CD1c-positive myeloid dendritic cell (primary cell): ENCODE measurements around the gene BCL11B.

ENCODE experiments used
- DNase-seq: peaks from one replicate; pipeline ENCODE4 v3.0.0-alpha.2; 2016; ENCODE audit errors: extremely low spot score

The BCL11B gene

GRCh38 chr14:99182548-99183250, 89.3 kb downstream of the BCL11B start:
- no peak for DNase-seq

- DNase-seq: no peak
Observed at GRCh38 chr14:99181804-99182520, 90.0 kb downstream of the BCL11B start.

GRCh38 chr14:99181241-99181640, 90.8 kb downstream of the BCL11B start:
- DNase-seq: no peak

GRCh38 chr14:99179946-99180345, 92.1 kb downstream of the BCL11B start:
- DNase-seq: no peak

DNA sequence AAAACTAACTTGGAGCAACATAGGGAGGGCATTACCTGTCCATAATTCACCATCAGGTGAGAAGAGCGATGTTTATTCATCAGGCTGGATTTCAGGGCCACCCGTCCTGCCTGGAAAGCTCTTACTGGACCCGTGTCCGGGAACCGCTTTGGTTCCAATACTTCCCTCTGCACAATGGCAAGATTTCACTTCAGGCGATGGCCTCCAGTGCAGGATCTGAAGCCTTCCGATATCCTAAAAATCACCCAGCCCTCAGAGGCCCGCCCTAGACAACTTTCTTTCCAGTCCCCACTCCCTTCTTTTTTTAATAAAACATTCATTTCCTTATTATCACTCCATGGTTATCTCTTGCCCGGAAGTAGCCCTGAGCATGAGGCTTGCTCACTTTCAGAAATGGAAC, 92.5 kb downstream of the BCL11B start:
- no peak for DNase-seq

GRCh38 chr14:99177886-99178835, 93.8 kb downstream of the BCL11B start:
- DNase-seq: no peak

GRCh38 chr14:99177046-99177655, 94.8 kb downstream of the BCL11B start:
- no peak for DNase-seq

GRCh38 chr14:99176156-99176945, 95.6 kb downstream of the BCL11B start:
- DNase-seq: no peak

GRCh38 chr14:99175331-99176155, 96.5 kb downstream of the BCL11B start:
- no peak for DNase-seq

DNA sequence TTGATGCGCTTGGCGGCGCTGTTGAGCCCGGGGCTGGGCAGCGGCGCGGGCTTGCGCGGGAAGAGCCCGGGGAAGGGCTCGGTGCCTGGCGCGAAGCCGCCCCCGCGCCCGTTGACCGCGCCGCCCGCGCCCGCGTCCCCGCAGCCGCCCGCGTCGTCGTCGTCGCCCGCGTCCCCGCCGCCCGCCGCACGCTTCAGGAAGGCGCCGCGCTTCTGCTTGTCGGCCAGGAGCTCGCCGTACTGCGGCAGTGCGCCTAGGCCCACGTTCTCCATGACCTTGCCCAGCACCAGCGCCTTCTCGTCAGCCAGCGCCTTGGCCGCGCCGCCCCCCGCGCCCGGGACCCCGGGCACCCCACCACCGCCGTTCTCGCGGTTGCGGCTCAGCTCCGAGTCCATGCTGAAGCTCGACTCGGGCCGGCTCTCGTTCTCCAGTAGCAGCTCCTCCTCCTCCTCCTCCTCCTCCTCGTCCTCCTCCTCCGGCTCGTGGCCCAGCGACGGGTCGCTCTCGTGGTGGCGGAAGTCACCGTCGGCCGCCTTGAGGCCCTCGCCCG, 97.2 kb downstream of the BCL11B start:
- DNase-seq: no peak

DNA sequence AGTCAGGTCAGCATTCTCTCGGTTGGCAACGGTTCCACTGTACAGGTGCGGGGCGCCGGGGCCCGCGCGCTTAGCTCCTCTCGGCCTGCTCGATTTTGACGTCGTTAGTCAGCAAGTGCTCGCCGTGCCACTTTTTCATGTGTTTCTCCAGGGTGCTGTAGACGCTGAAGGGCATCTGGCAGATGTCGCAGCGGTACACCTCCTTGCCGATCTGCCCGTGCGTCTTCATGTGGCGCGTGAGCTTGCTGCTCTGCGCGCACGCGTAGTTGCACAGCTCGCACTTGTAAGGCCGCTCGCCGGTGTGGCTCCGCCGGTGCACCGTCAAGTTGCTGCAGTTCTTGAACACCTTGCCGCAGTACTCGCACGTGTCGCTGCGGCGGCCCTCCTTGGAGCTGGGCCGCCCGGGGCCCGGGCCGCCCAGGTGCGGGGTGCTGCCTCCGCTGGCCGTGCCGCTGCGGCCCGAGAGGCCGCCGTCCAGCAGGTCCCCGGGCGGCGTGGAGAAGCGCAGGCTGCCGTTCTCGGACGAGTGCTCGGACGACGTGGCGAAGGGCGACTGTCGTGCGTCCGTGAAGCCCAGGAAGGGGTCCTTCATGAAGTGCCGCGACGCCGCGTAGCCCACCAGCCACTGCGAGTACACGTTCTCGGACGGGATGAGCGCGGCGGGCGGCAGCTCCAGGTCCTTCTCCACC, 97.8 kb downstream of the BCL11B start:
- DNase-seq: no peak

DNA sequence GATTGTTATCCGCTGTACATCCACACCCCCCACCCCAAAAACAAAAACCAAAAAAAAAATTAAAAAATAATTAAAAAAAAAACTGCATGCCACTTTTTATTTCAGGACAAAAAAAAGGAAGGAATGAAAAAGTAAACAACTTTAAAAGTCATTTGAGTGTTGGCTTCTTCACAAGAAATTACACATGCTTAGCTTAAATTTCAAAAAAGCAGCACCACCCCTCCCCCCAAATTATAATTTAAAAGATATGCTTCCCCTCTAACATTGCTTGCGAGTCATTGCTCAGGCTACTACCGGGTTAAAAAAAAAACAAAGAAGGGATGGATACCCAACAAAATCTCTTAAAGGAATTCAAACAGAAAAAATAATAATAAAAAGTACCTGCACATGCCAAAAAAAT, 98.5 kb downstream of the BCL11B start:
- no peak for DNase-seq

GRCh38 chr14:99173086-99173485, 98.9 kb downstream of the BCL11B start:
- no peak for DNase-seq

- no peak for DNase-seq
Observed at GRCh38 chr14:99171396-99171795, 100.6 kb downstream of the BCL11B start.

- DNase-seq: no peak
Observed at GRCh38 chr14:99169776-99170356, 102.1 kb downstream of the BCL11B start.

DNA sequence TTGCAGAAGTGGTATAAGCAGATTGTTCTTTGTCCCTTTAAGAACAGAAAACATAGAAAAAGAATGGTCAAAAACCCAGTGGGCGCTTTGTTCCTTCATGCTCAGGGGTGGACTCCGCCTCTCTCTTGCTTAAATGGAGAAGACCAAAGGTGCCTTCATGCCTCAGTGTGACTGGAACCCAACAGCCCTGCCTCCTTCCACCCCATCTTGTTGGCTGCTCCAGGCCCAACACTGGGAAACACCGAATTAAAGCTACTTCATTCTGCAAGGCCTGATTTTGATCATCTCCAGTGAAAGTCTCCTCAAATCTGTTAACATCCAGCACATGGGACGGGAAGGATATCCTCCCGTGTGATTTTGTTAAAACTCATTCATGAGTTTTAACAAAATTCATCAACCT, 103.7 kb downstream of the BCL11B start:
- DNase-seq: no peak

GRCh38 chr14:99166506-99166905, 105.5 kb downstream of the BCL11B start:
- no peak for DNase-seq

- no peak for DNase-seq
Observed at GRCh38 chr14:99164712-99165111, 107.3 kb downstream of the BCL11B start.

- DNase-seq: no peak
Observed at GRCh38 chr14:99163446-99163845, 108.6 kb downstream of the BCL11B start.
